Omental fat pad (tissue), 4 donors: ENCODE measurements around the gene MYLK. TPM values are rescaled to one million over a fixed set of nuclear protein-coding genes. Genes with fewer than 3 reads are reported as not detected.

Experiments used
- ATAC-seq: fragments of 150-250 bp; one replicate; pipeline ENCODE4 v1.9.1; 2016; ENCODE audit warnings: mild to moderate bottlenecking, moderate library complexity; ENCODE audit not compliant: low FRiP score
- DNase-seq: peaks from one replicate; pipeline ENCODE4 v3.0.0-alpha.2; 2019; ENCODE audit warnings: low spot score
- total RNA-seq, 4 donors: library from RNA; depleted of rRNA; stranded (reverse); fragments of >200 nt; gene quantifications; one replicate each; pipeline ENCODE4 v1.1.0, GENCODE V29; 2016
- TF ChIP-seq, protein P1 (sequence below), 3 donors: fragments of 450-650 bp; IDR thresholded peaks; one replicate each; pipeline ENCODE4 v1.5.1; 2016 to 2017; ENCODE audit warnings: antibody characterized with exemption in 3 of 3, mild to moderate bottlenecking in 3 of 3, moderate library complexity in 2 of 3

The MYLK gene
- total RNA-seq, 4 donors from 2014 or later = 26.8 to 188 (median 56.9) TPM

DNA sequence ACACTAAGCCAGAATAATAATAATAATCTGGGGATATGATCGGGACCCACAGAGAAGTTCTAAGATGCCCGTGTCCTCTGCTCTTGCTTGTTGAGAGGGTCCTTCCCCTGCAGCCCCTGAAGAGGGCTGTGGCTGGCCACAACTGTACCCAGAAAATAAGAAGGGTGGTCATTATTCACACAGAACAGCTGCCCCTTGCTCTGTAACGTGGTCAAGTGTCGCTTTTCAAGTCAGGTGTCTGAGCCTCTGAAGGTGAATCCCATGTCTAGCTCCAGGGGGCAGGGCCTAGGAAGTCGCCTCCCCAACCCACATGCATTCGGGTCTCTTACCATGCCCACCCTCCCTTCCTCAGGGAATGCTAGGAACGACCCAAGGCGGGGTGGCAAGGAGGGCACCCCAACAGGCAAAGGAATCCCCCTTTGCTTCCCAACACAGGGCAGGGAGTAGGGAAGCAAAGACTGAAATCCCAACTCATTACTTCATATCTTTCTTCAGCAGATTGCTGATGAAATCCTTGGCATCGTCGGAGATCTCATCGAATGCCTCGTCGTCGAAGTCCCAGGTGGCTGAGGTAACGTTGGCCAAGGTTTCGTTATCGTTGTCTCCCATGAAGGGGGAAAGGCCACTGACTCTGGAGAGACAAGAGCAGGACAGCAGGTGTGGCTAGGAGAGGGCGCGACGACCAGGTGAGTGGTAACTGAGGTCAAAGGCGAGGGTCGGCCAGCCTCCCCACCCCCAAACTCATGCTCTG, 255.0 kb downstream of the MYLK start:
- ATAC-seq (no peak), DNase-seq (no peak)
- TF ChIP-seq, protein P1, sequence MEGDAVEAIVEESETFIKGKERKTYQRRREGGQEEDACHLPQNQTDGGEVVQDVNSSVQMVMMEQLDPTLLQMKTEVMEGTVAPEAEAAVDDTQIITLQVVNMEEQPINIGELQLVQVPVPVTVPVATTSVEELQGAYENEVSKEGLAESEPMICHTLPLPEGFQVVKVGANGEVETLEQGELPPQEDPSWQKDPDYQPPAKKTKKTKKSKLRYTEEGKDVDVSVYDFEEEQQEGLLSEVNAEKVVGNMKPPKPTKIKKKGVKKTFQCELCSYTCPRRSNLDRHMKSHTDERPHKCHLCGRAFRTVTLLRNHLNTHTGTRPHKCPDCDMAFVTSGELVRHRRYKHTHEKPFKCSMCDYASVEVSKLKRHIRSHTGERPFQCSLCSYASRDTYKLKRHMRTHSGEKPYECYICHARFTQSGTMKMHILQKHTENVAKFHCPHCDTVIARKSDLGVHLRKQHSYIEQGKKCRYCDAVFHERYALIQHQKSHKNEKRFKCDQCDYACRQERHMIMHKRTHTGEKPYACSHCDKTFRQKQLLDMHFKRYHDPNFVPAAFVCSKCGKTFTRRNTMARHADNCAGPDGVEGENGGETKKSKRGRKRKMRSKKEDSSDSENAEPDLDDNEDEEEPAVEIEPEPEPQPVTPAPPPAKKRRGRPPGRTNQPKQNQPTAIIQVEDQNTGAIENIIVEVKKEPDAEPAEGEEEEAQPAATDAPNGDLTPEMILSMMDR (IDR thresholded peaks at IDR 0.05) = no peak

- DNase-seq = no peak
- ATAC-seq = no peak
- TF ChIP-seq, protein P1 (IDR thresholded peaks at IDR 0.05) = no peak
Measured at GRCh38 chr3:123627673-123628670, 256.2 kb downstream of the MYLK start.

GRCh38 chr3:123626881-123627280, 257.3 kb downstream of the MYLK start:
- no peak for ATAC-seq
- DNase-seq = no peak
- TF ChIP-seq, protein P1 (IDR thresholded peaks at IDR 0.05) = no peak

DNA sequence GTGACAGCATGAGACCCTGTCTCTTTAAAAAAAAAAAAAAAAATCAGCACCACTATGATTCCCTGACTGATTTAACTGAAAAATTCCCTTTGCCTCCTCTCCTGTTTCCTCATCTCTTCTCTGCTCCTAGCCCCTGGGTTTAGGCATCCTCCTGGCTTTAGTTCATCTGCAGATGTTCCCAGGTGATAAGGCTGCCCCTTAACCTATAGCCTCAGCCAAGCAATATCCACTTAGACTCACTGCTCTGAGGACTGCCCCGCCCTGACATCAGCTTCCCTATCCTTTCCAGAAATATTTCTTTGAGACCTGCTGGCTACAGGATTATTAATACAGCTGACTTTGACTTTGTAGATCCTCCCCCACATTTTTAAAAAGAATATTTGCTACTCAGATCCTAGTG, 259.8 kb downstream of the MYLK start:
- no peak for ATAC-seq
- TF ChIP-seq, protein P1 (IDR thresholded peaks at IDR 0.05) = no peak
- DNase-seq = no peak

- TF ChIP-seq, protein P1 (IDR thresholded peaks at IDR 0.05) = no peak
- ATAC-seq (no peak), DNase-seq (no peak)
Measured at GRCh38 chr3:123623346-123623880, 260.7 kb downstream of the MYLK start.

DNA sequence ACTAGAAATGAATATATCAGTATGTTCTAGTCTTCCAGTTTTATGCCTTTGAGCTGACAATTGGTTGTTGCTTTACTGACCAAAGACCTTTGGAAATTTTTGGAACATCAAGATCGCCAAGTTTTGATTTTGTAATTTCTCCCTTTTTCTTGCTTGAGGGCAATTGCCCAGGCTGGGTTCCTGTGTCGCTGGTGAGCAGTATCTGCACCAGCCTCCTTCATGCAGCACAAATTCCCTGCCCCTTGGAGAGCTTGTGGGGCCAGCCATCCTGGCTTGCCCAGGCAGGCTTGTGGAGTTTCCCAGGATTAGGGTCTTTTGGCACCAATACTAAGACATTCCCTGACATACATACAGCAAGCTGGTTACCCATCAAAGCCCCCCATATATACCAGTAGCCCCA, 261.4 kb downstream of the MYLK start:
- no peak for ATAC-seq
- no peak for DNase-seq
- TF ChIP-seq, protein P1 (IDR thresholded peaks at IDR 0.05) = no peak
